Stimulated activated CD4-positive, alpha-beta T cell treated with anti-CD3 and anti-CD28 coated beads, TNF-alpha, amount 100 ng/mL, for 1 hour (primary cell): ENCODE results near the gene SMARCA5.
A peak's percentile ranks its signal among the peaks of the same experiment; 100 is the strongest.
"Not testable (repeated sequence)": the region's sequence is repeated elsewhere in the genome, so short reads cannot be mapped to it uniquely, and the experiment has no call there.

Source experiments
- DNase-seq, 3 donors: peaks; one replicate each; pipeline ENCODE4 v3.0.0-alpha.2; 2020; ENCODE audit warnings: low read depth in 3 of 3, low spot score in 1 of 3

Gene SMARCA5

GRCh38 chr4:143513314-143514168, at the start of gene SMARCA5:
Gene SMARCA5 (plus strand): TSS chr4:143513702. CDS start chr4:143513925, 223 bp downstream.
- DNase-seq: peak; percentile 89 to 91 (median 89)

- DNase-seq: no peak
These were observed 40.0 kb upstream of the SMARCA5 start for GRCh38 chr4:143473334-143474126.

GRCh38 chr4:143477487-143477886, 36.0 kb upstream of the SMARCA5 start:
- DNase-seq: no peak

- DNase-seq: no peak
These were observed 32.1 kb upstream of the SMARCA5 start for GRCh38 chr4:143481361-143481760.

- no peak for DNase-seq
These were observed 30.7 kb upstream of the SMARCA5 start for GRCh38 chr4:143482840-143483239.

- no peak for DNase-seq
These were observed 27.2 kb upstream of the SMARCA5 start for GRCh38 chr4:143486314-143486713.

GRCh38 chr4:143488687-143489086, 24.8 kb upstream of the SMARCA5 start:
- no peak for DNase-seq

- DNase-seq: no peak
These were observed 24.4 kb upstream of the SMARCA5 start for GRCh38 chr4:143489106-143489505.

- no peak for DNase-seq
These were observed 15.5 kb upstream of the SMARCA5 start for GRCh38 chr4:143498021-143498420.

GRCh38 chr4:143502231-143502630, 11.3 kb upstream of the SMARCA5 start:
- no peak for DNase-seq

GRCh38 chr4:143506031-143506430, 7.5 kb upstream of the SMARCA5 start:
- DNase-seq: no peak

- DNase-seq: no peak
These were observed 1.6 kb upstream of the SMARCA5 start for GRCh38 chr4:143511906-143512305.

- DNase-seq: no peak
These were observed 556 bp upstream of the SMARCA5 start for GRCh38 chr4:143512978-143513313.

- DNase-seq: no peak
These were observed 630 bp downstream of the SMARCA5 start for GRCh38 chr4:143514169-143514495.

- DNase-seq: no peak
These were observed 995 bp downstream of the SMARCA5 start for GRCh38 chr4:143514497-143514896.

- DNase-seq: no peak
These were observed 1.4 kb downstream of the SMARCA5 start for GRCh38 chr4:143514901-143515300.

- DNase-seq: no peak
These were observed 2.4 kb downstream of the SMARCA5 start for GRCh38 chr4:143515905-143516304.

GRCh38 chr4:143517764-143518163, 4.3 kb downstream of the SMARCA5 start:
- no peak for DNase-seq

GRCh38 chr4:143524211-143524610, 10.7 kb downstream of the SMARCA5 start:
- DNase-seq: no peak

- not testable (repeated sequence) for DNase-seq
These were observed 14.5 kb downstream of the SMARCA5 start for GRCh38 chr4:143528046-143528445.

- no peak for DNase-seq
These were observed 17.9 kb downstream of the SMARCA5 start for GRCh38 chr4:143531380-143531779.

GRCh38 chr4:143531788-143532491, 18.4 kb downstream of the SMARCA5 start:
- no peak for DNase-seq
